Ascending aorta (tissue), 2 donors: ENCODE results near the gene HIC2. TPM values are rescaled to one million over a fixed set of nuclear protein-coding genes. Genes with fewer than 3 reads are reported as not detected.

ENCODE experiments used
- DNase-seq, 2 donors: peaks; one replicate each; pipeline ENCODE4 v3.0.0-alpha.2; 2019; ENCODE audit warnings: low spot score in 2 of 2
- H3K27ac ChIP-seq, 2 donors: fragments of 200-600 bp; sonication (generic); one replicate each; pipeline ENCODE4 v1.5.1; 2016 to 2017; ENCODE audit warnings: mild to moderate bottlenecking in 1 of 2
- H3K27me3 ChIP-seq: fragments of 200-600 bp; sonication (generic); one replicate; pipeline ENCODE4 v1.5.1; 2017
- H3K36me3 ChIP-seq, 2 donors: fragments of 200-600 bp; sonication (generic); one replicate each; pipeline ENCODE4 v1.5.1; 2016
- H3K4me1 ChIP-seq, 2 donors: fragments of 200-600 bp; sonication (generic); one replicate each; pipeline ENCODE4 v1.5.1; 2016 to 2017; ENCODE audit warnings: mild to moderate bottlenecking in 1 of 2
- H3K4me3 ChIP-seq, 2 donors: fragments of 200-600 bp; sonication (generic); one replicate each; pipeline ENCODE4 v1.5.1; 2016 to 2017; ENCODE audit warnings: mild to moderate bottlenecking in 1 of 2
- H3K9me3 ChIP-seq, 2 donors: fragments of 200-600 bp; sonication (generic); one replicate each; pipeline ENCODE4 v1.5.1; 2016
- intact Hi-C: fragments of 100-400 bp; cut with DNase I; formaldehyde crosslinking; loops from one replicate; pipeline ENCODE4 v1.15.1; 2023
- total RNA-seq: library from RNA; depleted of rRNA; stranded (reverse); fragments of >200 nt; gene quantifications from one replicate; pipeline ENCODE4 v1.1.0, GENCODE V29; 2016
- TF ChIP-seq, protein P1 (sequence below), 3 experiments: fragments of 200-600 bp in 2 of 3; fragments of 450-650 bp in 1 of 3; sonication (generic) in 2 of 3; IDR thresholded peaks; one replicate each; pipeline ENCODE4 v1.5.1; 2016 to 2019; ENCODE audit warnings: antibody characterized with exemption in 3 of 3, mild to moderate bottlenecking in 1 of 3, moderate library complexity in 1 of 3

Gene HIC2
- total RNA-seq, 1 donor from 2014 or later: 8.2 TPM

DNA sequence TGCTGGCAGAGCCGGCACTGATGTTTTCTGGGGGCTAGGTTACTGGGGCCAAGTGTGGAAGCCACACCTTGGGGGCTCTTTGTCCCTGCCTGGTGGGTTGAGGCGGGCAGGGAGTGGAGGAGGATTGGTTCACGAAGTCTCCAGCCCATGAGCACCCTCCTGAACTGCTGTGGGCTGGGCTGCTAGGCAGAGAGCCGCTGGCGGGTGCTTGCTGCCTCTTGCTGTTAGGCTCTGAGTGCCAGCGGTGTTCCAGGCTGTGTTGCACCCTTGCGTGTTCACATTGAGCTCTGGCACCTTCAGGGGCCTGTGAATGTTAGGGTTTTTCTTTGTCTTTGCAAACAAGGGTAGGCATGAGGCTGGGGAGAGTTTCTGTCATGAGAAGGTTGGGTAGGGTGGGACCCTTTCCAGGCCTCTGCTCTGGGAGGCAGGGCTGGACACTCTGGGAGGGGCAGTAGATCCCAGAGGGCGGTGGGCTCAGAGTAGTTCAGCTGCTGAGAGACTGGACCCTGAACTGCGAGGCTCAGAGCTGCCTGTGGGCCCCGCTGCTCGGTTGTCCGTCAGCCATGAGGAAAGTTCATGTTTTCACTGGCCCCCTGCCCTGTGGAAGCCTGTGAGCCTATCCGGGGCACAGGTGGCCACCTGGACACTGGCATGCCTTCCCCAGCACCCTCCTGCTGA is 26.0 kb downstream of the HIC2 start:
- Histone ChIP-seq H3K4me1 (no peaks in the 10 kb centered on the region), H3K4me3 (no peak overlapping the region), H3K27ac (no peak overlapping the region), H3K27me3 (no peaks in the 10 kb centered on the region), H3K36me3 (peaks cover 35 to 46% of the 10 kb centered on the region in 2 donors), H3K9me3 (no peaks in the 10 kb centered on the region)
- TF ChIP-seq, protein P1, sequence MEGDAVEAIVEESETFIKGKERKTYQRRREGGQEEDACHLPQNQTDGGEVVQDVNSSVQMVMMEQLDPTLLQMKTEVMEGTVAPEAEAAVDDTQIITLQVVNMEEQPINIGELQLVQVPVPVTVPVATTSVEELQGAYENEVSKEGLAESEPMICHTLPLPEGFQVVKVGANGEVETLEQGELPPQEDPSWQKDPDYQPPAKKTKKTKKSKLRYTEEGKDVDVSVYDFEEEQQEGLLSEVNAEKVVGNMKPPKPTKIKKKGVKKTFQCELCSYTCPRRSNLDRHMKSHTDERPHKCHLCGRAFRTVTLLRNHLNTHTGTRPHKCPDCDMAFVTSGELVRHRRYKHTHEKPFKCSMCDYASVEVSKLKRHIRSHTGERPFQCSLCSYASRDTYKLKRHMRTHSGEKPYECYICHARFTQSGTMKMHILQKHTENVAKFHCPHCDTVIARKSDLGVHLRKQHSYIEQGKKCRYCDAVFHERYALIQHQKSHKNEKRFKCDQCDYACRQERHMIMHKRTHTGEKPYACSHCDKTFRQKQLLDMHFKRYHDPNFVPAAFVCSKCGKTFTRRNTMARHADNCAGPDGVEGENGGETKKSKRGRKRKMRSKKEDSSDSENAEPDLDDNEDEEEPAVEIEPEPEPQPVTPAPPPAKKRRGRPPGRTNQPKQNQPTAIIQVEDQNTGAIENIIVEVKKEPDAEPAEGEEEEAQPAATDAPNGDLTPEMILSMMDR (IDR thresholded peaks at IDR 0.05): no peak
- DNase-seq: no peak
- intact Hi-C loops: no loop called here

DNA sequence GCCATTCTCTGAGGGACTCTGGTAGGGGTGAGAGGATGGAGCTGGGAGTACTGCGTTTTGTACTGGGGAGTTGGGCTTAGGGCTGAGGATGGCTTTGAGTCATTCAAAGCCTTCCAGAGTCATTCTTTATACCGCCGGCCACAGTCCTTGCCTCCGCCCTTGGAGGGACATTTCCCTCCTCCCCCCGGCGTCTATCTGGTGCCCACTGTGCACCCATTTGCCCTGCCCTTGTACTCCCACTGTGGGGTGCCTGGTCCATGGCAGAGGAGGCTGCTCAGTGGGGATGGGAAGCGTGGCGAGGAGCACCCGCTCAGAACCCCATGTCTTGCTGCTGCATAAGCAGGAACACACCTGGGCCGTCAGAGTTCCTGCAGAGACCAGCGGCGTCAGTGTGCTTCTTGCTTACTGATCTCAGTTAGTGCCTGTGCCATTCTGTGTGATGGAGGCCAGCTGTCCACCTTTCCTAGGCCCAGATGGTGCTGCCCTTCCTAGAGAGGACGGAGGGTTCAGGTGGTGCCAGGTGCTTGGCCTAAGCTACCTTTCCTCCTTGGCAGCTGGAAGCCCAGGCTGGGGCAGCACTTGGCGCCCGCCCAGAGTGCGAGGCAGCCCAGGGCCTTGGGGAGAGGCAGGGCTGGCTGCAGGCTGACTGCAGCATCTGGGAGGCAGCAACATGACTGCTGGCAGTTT is 26.7 kb downstream of the HIC2 start:
- intact Hi-C loops: no loop called here
- peak in 1 of 2 donors; percentile 51 for DNase-seq
- no peaks in the 10 kb centered on the region for H3K4me1 ChIP-seq
- no peak overlapping the region for H3K4me3 ChIP-seq
- TF ChIP-seq, protein P1 (IDR thresholded peaks at IDR 0.05): no peak
- no peaks in the 10 kb centered on the region for H3K9me3 ChIP-seq
- H3K27ac ChIP-seq: no peak overlapping the region
- H3K36me3 ChIP-seq: peaks cover 35 to 46% of the 10 kb centered on the region in 2 donors
- H3K27me3 ChIP-seq: no peaks in the 10 kb centered on the region

DNA sequence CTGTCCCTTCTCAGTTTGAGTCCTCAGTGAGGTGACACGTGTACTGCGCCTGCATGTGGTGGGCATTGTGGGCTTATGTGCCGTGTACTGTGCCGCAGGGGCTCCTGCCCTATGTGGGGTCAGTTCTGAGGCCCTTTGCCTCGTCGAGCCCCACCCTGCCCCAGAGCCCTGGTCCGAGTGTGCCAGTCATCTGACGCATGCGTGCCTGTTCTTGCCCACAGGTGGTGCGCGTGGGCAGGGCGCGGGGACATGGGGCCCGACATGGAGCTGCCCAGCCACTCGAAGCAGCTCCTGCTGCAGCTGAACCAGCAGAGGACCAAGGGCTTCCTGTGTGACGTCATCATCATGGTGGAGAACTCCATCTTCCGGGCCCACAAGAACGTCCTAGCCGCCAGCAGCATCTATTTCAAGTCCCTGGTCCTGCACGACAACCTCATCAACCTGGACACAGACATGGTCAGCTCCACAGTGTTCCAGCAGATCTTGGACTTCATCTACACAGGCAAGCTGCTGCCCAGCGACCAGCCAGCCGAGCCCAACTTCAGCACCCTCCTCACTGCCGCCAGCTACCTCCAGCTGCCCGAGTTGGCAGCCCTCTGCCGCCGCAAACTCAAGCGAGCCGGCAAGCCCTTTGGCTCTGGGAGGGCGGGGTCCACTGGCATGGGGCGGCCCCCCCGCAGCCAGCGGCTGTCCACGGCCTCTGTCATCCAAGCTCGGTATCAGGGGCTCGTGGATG is 27.7 kb downstream of the HIC2 start:
- no peaks in the 10 kb centered on the region for H3K4me1 ChIP-seq
- H3K27ac ChIP-seq: no peak overlapping the region
- no peaks in the 10 kb centered on the region for H3K9me3 ChIP-seq
- no peak overlapping the region for H3K4me3 ChIP-seq
- TF ChIP-seq, protein P1 (IDR thresholded peaks at IDR 0.05): no peak
- DNase-seq: peak in 1 of 2 donors; percentile 50
- intact Hi-C loops: no loop called here
- H3K36me3 ChIP-seq: peaks cover 35 to 46% of the 10 kb centered on the region in 2 donors
- H3K27me3 ChIP-seq: no peaks in the 10 kb centered on the region

DNA sequence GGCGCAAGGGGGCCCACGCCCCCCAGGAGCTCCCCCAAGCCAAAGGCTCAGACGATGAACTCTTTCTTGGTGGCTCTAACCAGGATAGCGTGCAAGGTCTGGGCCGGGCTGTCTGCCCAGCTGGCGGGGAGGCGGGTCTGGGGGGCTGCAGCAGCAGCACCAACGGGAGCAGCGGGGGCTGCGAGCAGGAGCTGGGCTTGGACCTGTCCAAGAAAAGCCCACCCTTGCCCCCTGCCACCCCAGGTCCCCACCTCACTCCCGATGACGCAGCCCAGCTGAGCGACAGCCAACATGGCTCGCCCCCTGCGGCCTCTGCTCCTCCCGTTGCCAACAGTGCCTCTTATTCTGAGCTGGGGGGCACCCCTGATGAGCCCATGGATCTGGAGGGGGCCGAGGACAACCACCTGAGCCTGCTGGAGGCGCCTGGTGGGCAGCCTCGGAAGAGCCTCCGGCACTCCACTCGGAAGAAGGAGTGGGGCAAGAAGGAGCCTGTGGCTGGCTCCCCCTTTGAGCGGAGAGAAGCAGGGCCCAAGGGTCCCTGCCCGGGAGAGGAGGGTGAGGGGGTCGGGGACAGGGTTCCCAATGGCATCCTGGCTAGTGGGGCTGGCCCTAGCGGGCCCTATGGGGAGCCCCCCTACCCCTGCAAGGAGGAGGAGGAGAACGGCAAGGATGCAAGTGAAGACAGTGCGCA is 28.4 kb downstream of the HIC2 start:
- intact Hi-C loops: no loop called here
- peak in 1 of 2 donors; percentile 30 for DNase-seq
- Histone ChIP-seq H3K27me3 (no peaks in the 10 kb centered on the region), H3K36me3 (peaks cover 35 to 46% of the 10 kb centered on the region in 2 donors), H3K27ac (no peak overlapping the region), H3K4me1 (no peaks in the 10 kb centered on the region), H3K9me3 (no peaks in the 10 kb centered on the region), H3K4me3 (no peak overlapping the region)
- TF ChIP-seq, protein P1 (IDR thresholded peaks at IDR 0.05): no peak

DNA sequence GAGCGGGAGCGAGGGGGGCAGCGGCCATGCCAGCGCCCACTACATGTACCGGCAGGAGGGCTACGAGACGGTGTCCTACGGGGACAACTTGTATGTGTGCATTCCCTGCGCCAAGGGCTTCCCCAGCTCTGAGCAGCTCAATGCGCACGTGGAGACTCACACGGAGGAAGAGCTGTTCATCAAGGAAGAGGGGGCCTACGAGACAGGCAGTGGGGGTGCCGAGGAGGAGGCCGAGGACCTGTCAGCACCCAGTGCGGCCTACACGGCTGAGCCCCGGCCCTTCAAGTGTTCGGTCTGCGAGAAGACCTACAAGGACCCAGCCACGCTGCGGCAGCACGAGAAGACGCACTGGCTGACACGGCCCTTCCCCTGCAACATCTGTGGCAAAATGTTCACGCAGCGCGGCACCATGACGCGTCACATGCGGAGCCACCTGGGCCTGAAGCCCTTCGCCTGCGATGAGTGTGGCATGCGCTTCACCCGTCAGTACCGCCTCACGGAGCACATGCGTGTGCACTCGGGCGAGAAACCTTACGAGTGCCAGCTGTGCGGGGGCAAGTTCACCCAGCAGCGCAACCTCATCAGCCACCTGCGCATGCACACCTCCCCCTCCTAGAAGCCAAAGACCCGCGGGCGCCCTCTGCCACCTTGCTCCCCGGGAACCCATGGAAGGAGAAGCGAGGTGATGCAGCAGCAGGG is 29.1 kb downstream of the HIC2 start:
- peak in 1 of 2 donors; percentile 61 for DNase-seq
- Histone ChIP-seq H3K27me3 (no peaks in the 10 kb centered on the region), H3K36me3 (peaks cover 35 to 46% of the 10 kb centered on the region in 2 donors), H3K9me3 (no peaks in the 10 kb centered on the region), H3K27ac (no peak overlapping the region), H3K4me3 (no peak overlapping the region), H3K4me1 (no peaks in the 10 kb centered on the region)
- intact Hi-C loops: no loop called here
- TF ChIP-seq, protein P1 (IDR thresholded peaks at IDR 0.05): no peak
